DOHH2 (cell line): Measurements from ENCODE around the gene TNFRSF12A.
A peak's percentile ranks its signal among the peaks of the same experiment; 100 is the strongest.

ENCODE experiments used
- H3F3A ChIP-seq: fragments of 200-600 bp; sonication (generic), shearing (Covaris generic); 2 replicates; pipeline ENCODE4 v1.6.0; 2016; ENCODE audit warnings: antibody characterized with exemption, mild to moderate bottlenecking; ENCODE audit not compliant: control insufficient read depth, insufficient read depth
- H3K27ac ChIP-seq: fragments of 200-600 bp; sonication (generic); 2 replicates; pipeline ENCODE4 v1.5.1; 2014; ENCODE audit warnings: low read depth, mild to moderate bottlenecking, low read length, moderate library complexity
- H3K27me3 ChIP-seq: fragments of 200-600 bp; sonication (generic); 2 replicates; pipeline ENCODE4 v1.6.1; 2014; ENCODE audit warnings: mild to moderate bottlenecking, low read length, mixed read lengths; ENCODE audit not compliant: control insufficient read depth
- H3K36me3 ChIP-seq: fragments of 200-600 bp; sonication (generic); 2 replicates; pipeline ENCODE4 v1.6.1; 2014; ENCODE audit warnings: mild to moderate bottlenecking, low read length, moderate library complexity, mixed read lengths; ENCODE audit not compliant: control insufficient read depth
- H3K4me1 ChIP-seq: fragments of 200-600 bp; sonication (generic); 2 replicates; pipeline ENCODE4 v1.6.1; 2014; ENCODE audit warnings: mild to moderate bottlenecking, low read length, mixed read lengths; ENCODE audit not compliant: control insufficient read depth
- H3K4me2 ChIP-seq: fragments of 200-600 bp; sonication (generic); 2 replicates; pipeline ENCODE4 v1.6.0; 2014; ENCODE audit warnings: mild to moderate bottlenecking, low read length, moderate library complexity
- H3K4me3 ChIP-seq: fragments of 200-600 bp; sonication (generic); 2 replicates; pipeline ENCODE4 v1.5.1; 2014; ENCODE audit warnings: mild to moderate bottlenecking, low read length, mixed read lengths
- H3K79me2 ChIP-seq: fragments of 200-600 bp; sonication (generic); 2 replicates; pipeline ENCODE4 v1.6.1; 2014; ENCODE audit warnings: mild to moderate bottlenecking, low read length, mixed read lengths; ENCODE audit not compliant: control insufficient read depth
- H3K9me2 ChIP-seq: fragments of 200-600 bp; sonication (generic); replicated peaks from 2 replicates; pipeline ENCODE4 v1.6.1; 2014; ENCODE audit warnings: mild to moderate bottlenecking, low read length, mixed read lengths; ENCODE audit not compliant: control insufficient read depth
- H3K9me3 ChIP-seq: fragments of 200-600 bp; sonication (generic); 2 replicates; pipeline ENCODE4 v1.6.1; 2014; ENCODE audit warnings: antibody characterized with exemption, low read length, mixed read lengths; ENCODE audit not compliant: control insufficient read depth, insufficient read depth
- H4K20me1 ChIP-seq: fragments of 200-600 bp; sonication (generic); 2 replicates; pipeline ENCODE4 v1.6.0; 2014; ENCODE audit warnings: low read depth, mild to moderate bottlenecking, antibody characterized with exemption, low read length, moderate library complexity; ENCODE audit not compliant: control insufficient read depth, insufficient read depth
- CTCF ChIP-seq: fragments of 200-600 bp; sonication (generic); IDR thresholded peaks from one replicate; pipeline ENCODE4 v1.5.1; 2014; ENCODE audit warnings: antibody characterized with exemption, mild to moderate bottlenecking, low read depth, low read length; ENCODE audit not compliant: poor library complexity, severe bottlenecking
- EZH2phosphoT487 ChIP-seq: fragments of 200-600 bp; sonication (generic); IDR thresholded peaks from 2 replicates; pipeline ENCODE4 v1.6.1; 2017; ENCODE audit warnings: borderline replicate concordance, mild to moderate bottlenecking, antibody characterized with exemption, low read length, moderate library complexity, mixed read lengths

Gene TNFRSF12A

GRCh38 chr16:3026609-3027488, 6.7 kb downstream of the TNFRSF12A start:
- peaks cover 5% of the 10 kb centered on the region for H3K79me2 ChIP-seq
- no peak overlapping the region for H3K4me3 ChIP-seq
- H3K36me3 ChIP-seq: peaks cover 19% of the 10 kb centered on the region
- H3K9me3 ChIP-seq: no peaks in the 10 kb centered on the region
- peaks cover 24% of the 10 kb centered on the region for H3K27me3 ChIP-seq
- H4K20me1 ChIP-seq: no peaks in the 10 kb centered on the region; the same call in 1 of the 2 replicates
- H3K27ac ChIP-seq: no peak overlapping the region
- H3F3A ChIP-seq: peaks cover 10% of the 10 kb centered on the region; the same call in 1 of the 2 replicates
- H3K9me2 ChIP-seq: no peaks in the 10 kb centered on the region
- peaks cover 33% of the 10 kb centered on the region for H3K4me1 ChIP-seq
- no peak overlapping the region for H3K4me2 ChIP-seq
- TF ChIP-seq EZH2phosphoT487 (no peak), CTCF (no peak)

GRCh38 chr16:3027489-3027795, 7.3 kb downstream of the TNFRSF12A start:
- H3K4me3 ChIP-seq: no peak overlapping the region
- no peak overlapping the region for H3K27ac ChIP-seq
- H3K9me3 ChIP-seq: no peaks in the 10 kb centered on the region
- 0 out of 2 replicates have a peak, but pooled peaks cover 4% of the 10 kb centered on the region for H3F3A ChIP-seq
- H3K9me2 ChIP-seq: no peaks in the 10 kb centered on the region
- TF ChIP-seq EZH2phosphoT487 (no peak), CTCF (no peak)
- H3K27me3 ChIP-seq: peaks cover 29% of the 10 kb centered on the region
- no peaks in the 10 kb centered on the region; the same call in 1 of the 2 replicates for H4K20me1 ChIP-seq
- peaks cover 19% of the 10 kb centered on the region for H3K36me3 ChIP-seq
- peaks cover 5% of the 10 kb centered on the region for H3K79me2 ChIP-seq
- peaks cover 29% of the 10 kb centered on the region for H3K4me1 ChIP-seq
- H3K4me2 ChIP-seq: peak overlapping the region; percentile 55; the same call in 1 of the 2 replicates

- H3K27ac ChIP-seq: no peak overlapping the region
- H3K9me3 ChIP-seq: no peaks in the 10 kb centered on the region
- H3K4me3 ChIP-seq: peak overlapping the region; percentile 33
- H3K4me1 ChIP-seq: peaks cover 21% of the 10 kb centered on the region
- peaks cover 37% of the 10 kb centered on the region for H3K27me3 ChIP-seq
- peaks cover 19% of the 10 kb centered on the region for H3K36me3 ChIP-seq
- H3K4me2 ChIP-seq: peak overlapping the region; percentile 55
- peaks cover 5% of the 10 kb centered on the region for H3K79me2 ChIP-seq
- H3K9me2 ChIP-seq: no peaks in the 10 kb centered on the region
- 0 out of 2 replicates have a peak, but pooled peaks cover 2% of the 10 kb centered on the region for H3F3A ChIP-seq
- TF ChIP-seq CTCF: peak; percentile 75
- TF ChIP-seq EZH2phosphoT487: no peak
- no peaks in the 10 kb centered on the region; the same call in 1 of the 2 replicates for H4K20me1 ChIP-seq
These were observed 8.0 kb downstream of the TNFRSF12A start for GRCh38 chr16:3027983-3028715.
